ENCODE data around the gene C19orf47. TPM values are rescaled to one million over a fixed set of nuclear protein-coding genes. Genes with fewer than 3 reads are reported as not detected.

Gene C19orf47
- total RNA-seq, 4 donors from 2014 or later = 4.7 to 27.0 (median 12.8) TPM

GRCh38 chr19:40284251-40284500 lies 64.0 kb downstream of the C19orf47 start:
- TF ChIP-seq POLR2A (IDR thresholded peaks at IDR 0.05) = no peak
- no peak for TF ChIP-seq CTCF (IDR thresholded peaks at IDR 0.05)
- no peak for TF ChIP-seq EP300 (IDR thresholded peaks at IDR 0.05)
- Histone ChIP-seq H3K4me1 (peaks cover 0 to 57% (median 52%) of the 10 kb centered on the region in 4 donors), H3K36me3 (no peaks in the 10 kb centered on the region), H3K4me3 (peak overlapping the region; percentile 79 to 98 (median 92)), H3K27me3 (no peaks in the 10 kb centered on the region), H3K9me3 (no peaks in the 10 kb centered on the region), H3K27ac (peak overlapping the region; percentile 92 to 100 (median 97))
- no peak for DNase-seq (ENCODE audit: low spot score in 2 of 2)
- WGBS, 2 donors = 4 to 10% methylated on average over 4 of the region's 4 CpGs

GRCh38 chr19:40283414-40284250 lies 64.6 kb downstream of the C19orf47 start:
- DNase-seq (ENCODE audit: low spot score in 2 of 2) = no peak

GRCh38 chr19:40282920-40283319 lies 65.3 kb downstream of the C19orf47 start:
- Histone ChIP-seq H3K27me3 (no peaks in the 10 kb centered on the region), H3K4me1 (peaks cover 0 to 70% (median 63%) of the 10 kb centered on the region in 4 donors), H3K4me3 (no peak overlapping the region), H3K36me3 (no peaks in the 10 kb centered on the region), H3K27ac (peak overlapping the region in 2 of 4 donors; percentile 95 to 99), H3K9me3 (no peaks in the 10 kb centered on the region)
- TF ChIP-seq POLR2A (IDR thresholded peaks at IDR 0.05) = no peak
- TF ChIP-seq EP300 (IDR thresholded peaks at IDR 0.05) = no peak
- TF ChIP-seq CTCF (IDR thresholded peaks at IDR 0.05) = no peak
- no peak for DNase-seq (ENCODE audit: low spot score in 2 of 2)
- WGBS, 2 donors = 66 to 76% methylated on average over 4 of the region's 4 CpGs

More at GRCh38 chr19:40283414-40284250, 64.6 kb downstream of the C19orf47 start:
- H3K4me3 ChIP-seq = peak overlapping the region; percentile 79 to 98 (median 92)
- WGBS, 2 donors = 20 to 33% methylated on average over 12 of the region's 12 CpGs
- no peaks in the 10 kb centered on the region for H3K9me3 ChIP-seq
- H3K36me3 ChIP-seq = no peaks in the 10 kb centered on the region
- peaks cover 0 to 62% (median 56%) of the 10 kb centered on the region in 4 donors for H3K4me1 ChIP-seq
- no peaks in the 10 kb centered on the region for H3K27me3 ChIP-seq
- H3K27ac ChIP-seq = peak overlapping the region; percentile 92 to 100 (median 97)
- no peak for TF ChIP-seq CTCF (IDR thresholded peaks at IDR 0.05)
- no peak for TF ChIP-seq POLR2A (IDR thresholded peaks at IDR 0.05)

GRCh38 chr19:40282209-40282580 lies 66.0 kb downstream of the C19orf47 start:
- peaks cover 0 to 77% (median 67%) of the 10 kb centered on the region in 4 donors for H3K4me1 ChIP-seq
- TF ChIP-seq CTCF (IDR thresholded peaks at IDR 0.05) (no peak), POLR2A (IDR thresholded peaks at IDR 0.05) (no peak), EP300 (IDR thresholded peaks at IDR 0.05) (no peak)
- no peaks in the 10 kb centered on the region for H3K36me3 ChIP-seq
- H3K9me3 ChIP-seq = no peaks in the 10 kb centered on the region
- H3K4me3 ChIP-seq = no peak overlapping the region
- 79 to 91% methylated on average over 6 of the region's 6 CpGs for WGBS, 2 donors
- H3K27ac ChIP-seq = peak overlapping the region in 1 of 4 donors; percentile 95
- H3K27me3 ChIP-seq = no peaks in the 10 kb centered on the region
- DNase-seq (ENCODE audit: low spot score in 2 of 2) = no peak

GRCh38 chr19:40281381-40282208 lies 66.6 kb downstream of the C19orf47 start:
- WGBS, 2 donors = 63 to 69% methylated on average over 14 of the region's 14 CpGs

More at GRCh38 chr19:40281381-40282208, 66.6 kb downstream of the C19orf47 start:
- Histone ChIP-seq H3K4me3 (no peak overlapping the region), H3K9me3 (no peaks in the 10 kb centered on the region), H3K4me1 (peaks cover 0 to 83% (median 67%) of the 10 kb centered on the region in 4 donors), H3K36me3 (no peaks in the 10 kb centered on the region), H3K27me3 (no peaks in the 10 kb centered on the region), H3K27ac (peak overlapping the region in 2 of 4 donors; percentile 57 to 83)
- no peak for DNase-seq (ENCODE audit: low spot score in 2 of 2)
- TF ChIP-seq POLR2A (IDR thresholded peaks at IDR 0.05) = no peak
- no peak for TF ChIP-seq EP300 (IDR thresholded peaks at IDR 0.05)
- TF ChIP-seq CTCF (IDR thresholded peaks at IDR 0.05) = no peak

All from tibial nerve (tissue), 4 donors.